ENCODE measurements around the gene SAV1.

The SAV1 gene

GRCh38 chr14:50622978-50623377 is 45.1 kb downstream of the SAV1 start:
- TF ChIP-seq REST (IDR thresholded peaks at IDR 0.05; ENCODE audit: insufficient read depth in 1 of 2, low read depth in 2 of 2, low read length in 2 of 2) (no peak), SIN3A (IDR thresholded peaks at IDR 0.05; ENCODE audit: borderline replicate concordance, insufficient read depth, low read length) (no peak), FOXP2 (optimal IDR thresholded peaks at IDR 0.05; ENCODE audit: borderline replicate concordance, extremely low read depth, extremely low read length, insufficient read depth) (no peak), TAF1 (IDR thresholded peaks at IDR 0.05; ENCODE audit: borderline replicate concordance, insufficient read depth, low read length) (no peak), POLR2AphosphoS5 (IDR thresholded peaks at IDR 0.05; ENCODE audit: low read depth, low read length) (no peak)

GRCh38 chr14:50620341-50620740 is 47.8 kb downstream of the SAV1 start:
- TF ChIP-seq POLR2AphosphoS5 (IDR thresholded peaks at IDR 0.05; ENCODE audit: low read depth, low read length), result no peak
- no peak for TF ChIP-seq TAF1 (IDR thresholded peaks at IDR 0.05; ENCODE audit: borderline replicate concordance, insufficient read depth, low read length)
- no peak for TF ChIP-seq FOXP2 (optimal IDR thresholded peaks at IDR 0.05; ENCODE audit: borderline replicate concordance, extremely low read depth, extremely low read length, insufficient read depth)
- no peak for TF ChIP-seq SIN3A (IDR thresholded peaks at IDR 0.05; ENCODE audit: borderline replicate concordance, insufficient read depth, low read length)
- TF ChIP-seq REST (IDR thresholded peaks at IDR 0.05; ENCODE audit: insufficient read depth in 1 of 2, low read depth in 2 of 2, low read length in 2 of 2), result no peak

DNA sequence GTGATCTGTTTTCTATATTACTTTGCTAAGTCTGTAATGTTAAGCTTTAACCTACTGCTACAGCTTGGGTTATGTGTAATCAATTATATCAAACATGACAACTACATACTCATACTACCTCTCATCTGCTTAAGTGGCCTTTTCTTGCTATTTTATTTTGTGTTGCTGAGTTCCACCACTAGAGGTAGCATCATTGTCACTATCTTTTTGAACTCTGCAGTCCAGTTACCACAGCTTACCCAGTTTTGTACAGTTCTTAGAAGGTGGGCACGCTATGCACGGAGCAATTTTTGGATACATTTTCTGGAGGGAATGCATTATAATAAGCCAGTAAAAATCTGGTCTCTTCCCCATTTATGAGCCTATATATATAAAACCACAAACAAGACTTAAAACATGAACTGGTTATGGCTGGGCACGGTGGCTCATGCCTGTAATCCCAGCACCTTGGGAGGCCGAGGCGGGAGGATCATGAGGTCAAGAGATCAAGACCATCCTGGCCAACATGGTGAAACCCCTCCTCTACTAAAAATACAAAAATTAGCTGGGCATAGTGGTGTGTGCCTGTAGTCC is 48.5 kb downstream of the SAV1 start:
- TF ChIP-seq SIN3A (IDR thresholded peaks at IDR 0.05; ENCODE audit: borderline replicate concordance, insufficient read depth, low read length) (no peak), FOXP2 (optimal IDR thresholded peaks at IDR 0.05; ENCODE audit: borderline replicate concordance, extremely low read depth, extremely low read length, insufficient read depth) (no peak), TAF1 (IDR thresholded peaks at IDR 0.05; ENCODE audit: borderline replicate concordance, insufficient read depth, low read length) (no peak), REST (IDR thresholded peaks at IDR 0.05; ENCODE audit: insufficient read depth in 1 of 2, low read depth in 2 of 2, low read length in 2 of 2) (no peak), POLR2AphosphoS5 (IDR thresholded peaks at IDR 0.05; ENCODE audit: low read depth, low read length) (no peak)

DNA sequence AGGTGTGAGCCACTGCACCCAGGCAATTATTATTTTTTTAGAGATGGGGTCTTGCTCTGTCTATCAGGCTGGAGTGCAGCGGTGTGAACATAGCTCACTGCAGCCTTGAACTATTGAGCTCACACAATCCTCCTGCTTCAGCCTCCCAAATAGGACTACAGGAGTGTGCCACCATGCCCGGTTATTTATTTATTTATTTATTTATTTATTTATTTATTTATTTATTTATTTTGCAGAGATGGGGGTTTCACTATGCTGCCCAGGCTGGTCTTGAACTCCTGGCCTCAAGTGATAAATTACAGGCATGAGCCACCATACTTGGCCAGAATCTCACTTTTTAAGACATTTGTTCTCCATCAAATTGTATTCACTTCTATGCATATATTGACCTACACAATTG is 51.8 kb downstream of the SAV1 start:
- no peak for TF ChIP-seq REST (IDR thresholded peaks at IDR 0.05; ENCODE audit: insufficient read depth in 1 of 2, low read depth in 2 of 2, low read length in 2 of 2)
- TF ChIP-seq FOXP2 (optimal IDR thresholded peaks at IDR 0.05; ENCODE audit: borderline replicate concordance, extremely low read depth, extremely low read length, insufficient read depth), result no peak
- no peak for TF ChIP-seq TAF1 (IDR thresholded peaks at IDR 0.05; ENCODE audit: borderline replicate concordance, insufficient read depth, low read length)
- TF ChIP-seq SIN3A (IDR thresholded peaks at IDR 0.05; ENCODE audit: borderline replicate concordance, insufficient read depth, low read length), result no peak
- TF ChIP-seq POLR2AphosphoS5 (IDR thresholded peaks at IDR 0.05; ENCODE audit: low read depth, low read length), result no peak

Data from PFSK-1 (cell line).